T-helper 1 cell treated with Interleukin-12 subunit alpha and Interleukin-12 subunit beta and Interleukin-4 antibody, amounts not matched to agents 30 μg/mL and 1 μg/mL, for 36 hours (primary cell): ENCODE measurements around the gene HDLBP.

ENCODE experiments used
- H3K27ac Mint-ChIP-seq: one replicate; pipeline ENCODE4 v1.8.0; 2021; ENCODE audit warnings: mild to moderate bottlenecking, mixed read lengths
- H3K27me3 Mint-ChIP-seq: one replicate; pipeline ENCODE4 v1.8.0; 2021; ENCODE audit warnings: low read depth, mixed read lengths
- H3K36me3 Mint-ChIP-seq: one replicate; pipeline ENCODE4 v1.8.0; 2021; ENCODE audit warnings: low read depth, mixed read lengths
- H3K4me1 Mint-ChIP-seq: one replicate; pipeline ENCODE4 v1.8.0; 2021; ENCODE audit warnings: low read depth, mixed read lengths
- H3K4me3 Mint-ChIP-seq: one replicate; pipeline ENCODE4 v1.8.0; 2021; ENCODE audit warnings: mild to moderate bottlenecking, moderate library complexity, mixed read lengths
- H3K9me3 Mint-ChIP-seq: one replicate; pipeline ENCODE4 v1.8.0; 2021; ENCODE audit warnings: mixed read lengths

Gene HDLBP

GRCh38 chr2:241179899-241180298, 135.6 kb downstream of the HDLBP start:
- H3K27ac Mint-ChIP-seq: no peak overlapping the region

GRCh38 chr2:241178961-241179360, 136.5 kb downstream of the HDLBP start:
- H3K4me3 Mint-ChIP-seq: no peak overlapping the region
- H3K4me1 Mint-ChIP-seq: no peaks in the 10 kb centered on the region
- H3K27me3 Mint-ChIP-seq: no peaks in the 10 kb centered on the region
- H3K27ac Mint-ChIP-seq: peak overlapping the region; percentile 26
- H3K9me3 Mint-ChIP-seq: no peaks in the 10 kb centered on the region
- H3K36me3 Mint-ChIP-seq: peaks cover 21% of the 10 kb centered on the region

More at GRCh38 chr2:241179899-241180298, 135.6 kb downstream of the HDLBP start:
- H3K4me3 Mint-ChIP-seq: no peak overlapping the region
- H3K9me3 Mint-ChIP-seq: no peaks in the 10 kb centered on the region
- no peaks in the 10 kb centered on the region for H3K4me1 Mint-ChIP-seq
- H3K27me3 Mint-ChIP-seq: no peaks in the 10 kb centered on the region
- H3K36me3 Mint-ChIP-seq: peaks cover 20% of the 10 kb centered on the region

GRCh38 chr2:241177526-241178334, 137.7 kb downstream of the HDLBP start:
- Mint-ChIP-seq H3K9me3 (no peaks in the 10 kb centered on the region), H3K4me3 (no peak overlapping the region), H3K36me3 (peaks cover 26% of the 10 kb centered on the region), H3K4me1 (no peaks in the 10 kb centered on the region), H3K27me3 (no peaks in the 10 kb centered on the region), H3K27ac (no peak overlapping the region)
